ENCODE data around the gene TTC9.

TTC9 gene

DNA sequence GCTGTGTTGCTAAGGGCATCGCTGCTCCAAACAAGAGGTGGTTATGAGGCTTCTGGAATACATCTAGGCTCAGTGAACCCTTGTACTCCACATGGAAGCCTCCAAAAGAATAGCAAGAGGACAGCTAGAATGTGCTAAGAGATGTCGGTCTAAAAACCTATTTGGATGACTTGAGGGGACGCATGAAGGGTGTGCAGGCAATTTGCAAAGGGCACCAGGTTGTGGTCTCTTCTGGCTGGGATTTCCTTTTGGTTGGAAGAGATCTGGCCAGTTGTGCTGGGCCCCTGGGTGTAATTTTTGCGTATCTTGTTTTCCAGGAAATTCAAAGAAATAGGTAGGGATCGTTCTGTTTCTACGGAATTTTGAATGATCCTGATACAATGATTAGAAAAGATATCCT is 4.2 kb downstream of the TTC9 start:
- no peak for DNase-seq (ENCODE audit: low read depth in 2 of 2)

DNA sequence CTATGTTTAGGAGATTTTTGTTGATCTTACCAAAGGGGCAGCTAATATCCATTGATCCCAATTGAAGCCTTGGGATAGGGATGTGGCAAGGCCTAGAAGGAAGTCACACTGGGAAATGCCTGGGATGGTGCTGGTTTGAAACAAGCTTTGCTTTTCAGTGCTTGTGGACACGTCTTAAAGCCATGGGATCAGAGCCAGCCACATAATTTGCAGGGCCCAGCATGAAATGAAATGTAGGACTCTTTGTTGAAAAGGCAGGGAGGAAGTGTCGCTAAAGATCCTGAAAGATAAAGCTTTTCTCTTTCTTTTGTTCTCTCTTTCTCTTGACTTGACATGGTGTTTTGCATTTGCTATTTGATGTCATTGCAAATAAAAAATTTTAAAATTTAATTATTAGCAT is 5.0 kb downstream of the TTC9 start:
- no peak for DNase-seq (ENCODE audit: low read depth in 2 of 2)

DNA sequence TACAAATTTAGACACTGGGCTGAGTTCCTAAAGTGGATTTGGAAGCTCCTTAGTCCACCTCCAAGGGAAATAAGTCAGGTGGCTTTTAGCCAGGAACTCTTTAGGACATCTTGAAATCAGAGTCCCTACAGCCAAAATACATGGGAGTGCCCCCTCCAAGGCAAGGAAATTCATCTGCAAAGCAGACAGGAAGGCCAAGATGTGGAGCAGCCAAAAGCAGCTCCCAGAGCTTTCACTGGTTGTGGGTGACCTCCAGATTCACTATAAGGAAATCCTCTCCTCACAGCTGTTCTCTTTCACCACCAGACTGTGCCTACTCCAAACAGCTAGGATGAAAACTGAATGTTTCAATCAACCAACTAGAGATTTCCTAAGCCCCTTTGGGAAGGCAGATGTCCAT is 6.6 kb downstream of the TTC9 start:
- DNase-seq (ENCODE audit: low read depth in 2 of 2) = no peak

DNA sequence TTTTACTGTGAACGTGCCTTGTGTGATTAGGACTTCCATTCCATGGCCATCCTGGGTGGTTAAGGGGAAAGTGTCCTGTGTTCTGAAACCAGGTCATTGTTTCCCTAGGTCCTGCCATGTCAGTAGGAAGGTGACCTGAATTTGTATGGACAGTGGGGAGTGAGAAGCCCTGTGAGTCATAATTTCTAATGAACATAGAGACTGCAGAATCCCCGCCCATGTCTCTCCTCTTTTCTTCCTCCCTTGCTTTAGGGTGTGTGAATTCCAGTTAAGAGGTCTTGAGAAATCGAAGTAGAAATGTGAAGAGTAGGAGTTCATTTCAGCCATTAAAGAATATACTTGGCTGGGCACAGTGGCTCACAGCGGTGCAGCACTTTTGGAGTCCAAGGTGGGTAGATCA is 8.1 kb downstream of the TTC9 start:
- no peak for DNase-seq (ENCODE audit: low read depth in 2 of 2)

DNA sequence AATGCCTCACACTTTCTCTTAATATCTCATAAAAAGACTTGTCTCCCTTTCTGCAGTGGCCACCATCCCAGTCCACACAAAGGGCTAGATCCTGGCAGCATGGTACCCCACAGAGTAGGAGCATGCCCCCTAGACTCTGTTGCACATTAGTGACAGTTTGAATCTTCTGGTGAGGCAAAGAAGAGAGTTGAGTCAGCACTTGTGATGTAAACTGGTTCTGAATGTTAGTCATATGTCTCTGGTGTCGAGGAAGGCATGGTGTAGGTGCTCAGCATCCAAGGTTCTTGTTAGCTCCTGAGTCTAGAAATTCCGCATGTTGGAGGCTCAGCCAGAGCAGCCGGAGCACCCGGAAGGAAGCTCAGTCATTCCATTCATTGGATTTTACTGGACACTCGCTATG is 9.8 kb downstream of the TTC9 start:
- DNase-seq (ENCODE audit: low read depth in 2 of 2) = no peak

DNA sequence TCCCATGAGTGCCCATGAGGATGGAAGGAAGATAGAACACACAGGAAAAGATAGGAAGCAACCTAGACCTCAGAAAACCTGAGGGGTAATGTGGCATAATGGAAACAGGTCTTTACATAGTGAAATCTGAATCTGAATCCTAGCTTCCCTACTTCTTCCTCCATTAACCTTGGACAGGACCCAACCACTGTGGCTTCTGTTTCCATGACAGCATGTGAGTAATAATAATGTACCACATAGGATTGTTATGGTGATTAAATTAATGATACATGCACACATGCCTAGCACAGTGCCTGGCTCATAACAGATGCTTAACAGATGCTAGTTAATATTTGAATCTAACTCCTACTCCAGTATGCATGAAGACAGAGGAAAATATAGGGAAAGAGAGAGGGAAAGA is 11.2 kb downstream of the TTC9 start:
- no peak for DNase-seq (ENCODE audit: low read depth in 2 of 2)

DNA sequence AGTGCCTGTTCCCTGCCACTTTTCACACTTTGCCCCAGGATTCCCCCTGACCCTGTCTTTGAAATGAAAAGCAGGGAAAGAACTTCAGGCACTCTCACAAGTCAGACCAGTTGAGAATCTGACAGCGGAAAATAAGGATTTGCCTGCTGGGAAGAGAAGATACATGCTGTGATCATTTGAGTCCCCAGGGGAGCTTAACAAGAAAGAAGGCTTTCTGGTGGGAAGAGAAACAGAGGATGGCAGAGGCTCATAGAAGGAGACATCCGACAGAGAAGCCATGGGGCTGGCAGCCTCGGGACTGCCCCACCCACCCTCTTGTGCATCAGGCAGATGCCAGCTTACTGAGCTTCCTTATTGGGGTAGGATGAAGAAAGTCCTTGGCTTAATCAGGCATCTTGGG is 11.9 kb downstream of the TTC9 start:
- DNase-seq (ENCODE audit: low read depth in 2 of 2) = no peak

DNA sequence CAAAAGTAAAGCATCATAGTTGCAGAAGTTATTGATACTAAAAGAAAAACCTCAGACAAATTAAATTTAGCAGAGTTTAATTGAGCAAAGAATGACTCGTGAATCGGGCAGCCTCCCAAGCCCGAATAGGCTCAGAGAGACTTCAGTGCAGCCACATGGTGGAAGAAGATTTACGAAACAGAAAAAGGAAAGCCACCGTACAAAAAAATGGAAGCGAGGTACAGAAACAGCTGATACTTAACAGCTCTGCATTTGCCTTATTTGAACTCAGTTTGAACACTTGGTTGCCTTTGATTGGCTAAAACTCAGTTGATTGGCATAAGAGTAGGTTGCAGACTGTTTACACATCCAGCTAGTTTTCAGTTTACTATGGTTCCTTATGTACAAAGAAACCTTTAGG is 12.9 kb downstream of the TTC9 start:
- DNase-seq (ENCODE audit: low read depth in 2 of 2) = no peak

DNA sequence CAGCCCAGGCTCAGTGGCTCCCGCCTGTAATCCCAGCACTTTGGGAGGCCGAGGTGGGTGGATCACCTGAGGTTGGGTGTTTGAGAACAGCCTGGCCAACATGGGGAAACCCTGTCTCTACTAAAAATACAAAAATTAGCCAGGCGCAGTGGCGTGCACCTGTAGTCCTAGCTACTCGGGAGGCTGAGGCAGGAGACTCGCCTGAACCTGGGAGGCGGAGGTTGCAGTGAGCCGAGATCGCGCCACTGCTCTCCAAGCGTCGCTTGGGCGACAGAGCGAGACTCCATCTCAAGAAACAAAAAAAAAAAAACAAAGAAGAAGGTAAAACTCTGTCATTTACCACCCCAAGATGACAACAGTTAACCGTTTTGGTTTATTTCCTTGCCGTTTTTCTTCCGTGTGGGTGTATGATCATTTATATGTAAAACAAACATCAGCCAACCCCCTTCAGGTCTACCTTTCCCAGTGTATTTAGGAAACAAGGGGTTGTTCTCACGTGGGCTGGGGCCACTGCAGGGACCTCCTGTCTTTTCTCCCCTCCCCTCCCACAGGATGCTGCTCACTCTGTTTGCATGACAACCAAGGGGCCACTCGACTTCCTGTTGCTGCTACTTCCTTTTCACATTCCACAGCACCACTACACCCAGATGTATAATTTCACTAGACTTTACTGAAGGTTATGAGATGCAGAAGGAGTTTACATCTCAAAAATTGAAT is 13.6 kb downstream of the TTC9 start:
- peak; percentile 40 to 55 for DNase-seq (ENCODE audit: low read depth in 2 of 2)

DNA sequence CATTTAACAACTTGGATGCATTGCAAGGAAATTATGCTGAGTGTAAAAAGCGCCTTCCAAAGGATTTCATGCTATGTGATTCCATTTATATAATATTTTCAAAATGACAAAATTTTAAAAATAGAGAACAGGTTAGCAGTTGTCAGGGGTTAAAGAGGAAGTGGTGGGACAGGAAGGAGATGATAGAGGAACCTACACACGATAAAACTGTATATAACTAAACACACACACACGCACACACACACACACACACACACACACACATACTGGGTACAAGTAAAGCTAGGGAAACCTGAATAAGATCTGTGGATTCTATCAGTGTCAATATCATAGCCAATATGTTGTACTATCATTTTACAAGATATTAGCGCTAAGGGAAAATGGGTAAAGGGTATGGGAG is 17.2 kb downstream of the TTC9 start:
- DNase-seq (ENCODE audit: low read depth in 2 of 2) = no peak

DNA sequence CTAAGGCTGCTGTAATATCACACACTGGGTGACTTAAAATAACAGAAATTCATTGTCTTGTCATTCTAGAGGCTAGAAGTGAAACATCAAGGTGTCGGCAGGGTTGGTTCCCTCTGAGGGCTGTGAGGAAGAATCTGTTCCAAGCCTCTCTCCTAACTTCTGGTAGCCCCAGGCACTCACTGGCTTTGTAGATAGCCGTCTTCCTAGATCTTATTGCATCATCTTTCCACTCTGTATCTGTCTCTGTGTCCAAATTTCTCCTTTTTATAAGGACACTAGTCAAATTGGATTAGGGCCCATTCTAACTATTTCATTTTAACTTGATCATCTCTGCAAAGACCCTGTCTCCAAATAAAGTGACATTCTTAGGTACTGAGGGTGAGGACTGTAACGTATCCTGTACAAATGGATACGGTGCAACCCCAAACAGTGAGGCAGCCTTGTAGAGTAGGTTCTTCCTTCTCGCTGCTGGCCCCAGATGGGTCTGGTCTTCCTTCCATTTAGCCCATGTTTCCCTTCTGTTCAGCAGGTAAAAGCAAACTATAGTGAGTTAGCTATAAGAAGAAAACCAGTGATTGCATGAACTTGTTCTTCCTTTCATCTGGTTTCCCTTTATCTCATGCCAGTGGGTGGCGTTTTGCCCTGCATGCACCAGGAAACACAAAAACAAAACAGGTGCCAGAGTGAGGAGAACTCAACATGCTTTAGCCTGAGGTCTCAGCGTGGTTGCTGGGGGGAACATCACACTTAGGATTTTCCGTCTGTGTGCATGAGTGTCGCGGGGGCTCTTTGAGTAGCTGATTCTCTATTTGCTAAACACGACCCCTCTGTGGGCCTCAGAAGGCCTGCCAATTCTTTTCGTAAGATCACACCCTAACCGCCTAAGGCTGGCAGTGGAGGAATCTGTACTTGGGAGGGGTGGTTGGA is 19.5 kb downstream of the TTC9 start:
- DNase-seq (ENCODE audit: low read depth in 2 of 2) = peak in 1 of 2 donors; percentile 18

DNA sequence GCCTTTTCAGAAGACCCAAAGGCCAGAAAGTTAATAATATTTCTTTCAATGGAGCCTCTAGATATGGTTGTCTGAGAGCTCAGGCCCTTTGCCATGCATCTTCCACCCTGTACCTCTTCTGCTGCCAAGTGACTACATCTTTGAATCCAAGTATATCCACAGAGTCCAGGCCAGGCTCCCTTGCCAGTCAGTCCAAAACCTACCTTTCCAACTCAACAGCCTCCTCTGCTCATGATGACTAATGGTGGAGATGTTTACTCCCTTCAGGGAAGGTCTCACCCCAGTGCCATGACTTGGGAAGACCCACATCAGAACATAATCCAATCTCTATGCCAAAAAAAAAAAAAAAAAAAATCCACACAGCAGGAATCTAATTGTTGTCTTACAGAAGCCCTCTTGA is 20.4 kb downstream of the TTC9 start:
- no peak for DNase-seq (ENCODE audit: low read depth in 2 of 2)

DNA sequence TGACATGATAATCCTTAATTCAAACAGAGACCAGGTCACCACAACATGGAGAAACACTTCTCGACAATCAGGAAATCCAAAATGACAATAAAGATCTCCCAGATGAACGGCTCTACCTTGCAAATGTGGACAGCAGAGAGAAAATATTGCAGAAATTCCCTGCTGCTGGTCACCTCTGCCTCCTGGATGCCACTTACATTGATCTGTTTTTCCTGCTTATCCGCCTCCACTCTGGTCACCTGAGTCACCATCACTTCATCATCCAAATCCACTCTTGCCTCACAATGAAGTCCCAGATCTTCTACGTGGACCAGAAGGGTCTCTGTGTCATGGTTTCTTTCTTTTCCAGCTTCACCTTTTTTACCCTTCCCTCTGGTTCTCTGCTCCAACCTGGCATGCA is 21.1 kb downstream of the TTC9 start:
- no peak for DNase-seq (ENCODE audit: low read depth in 2 of 2)

DNA sequence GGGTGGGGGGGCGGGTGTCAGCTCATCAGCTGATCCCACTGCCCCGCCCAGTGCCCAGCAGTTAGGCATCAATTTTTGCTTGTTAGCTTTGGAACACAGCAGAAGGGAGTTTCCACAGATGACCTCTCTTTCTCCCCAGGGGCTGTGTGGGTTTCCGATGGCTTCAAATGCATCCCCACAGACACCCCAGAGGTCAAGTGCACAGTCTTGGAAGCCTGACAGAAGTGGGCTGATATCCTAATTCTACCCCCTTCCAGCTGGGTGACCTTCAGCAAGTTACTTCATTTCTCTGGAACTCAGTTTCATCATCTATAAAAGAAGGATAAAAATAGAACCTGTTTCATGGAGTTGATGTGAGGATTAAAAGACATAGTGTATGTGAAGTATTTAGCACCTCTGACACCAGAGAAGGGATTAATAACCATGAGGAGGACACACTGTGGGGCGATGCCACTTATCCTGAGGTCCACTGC is 22.0 kb downstream of the TTC9 start:
- DNase-seq (ENCODE audit: low read depth in 2 of 2) = no peak

DNA sequence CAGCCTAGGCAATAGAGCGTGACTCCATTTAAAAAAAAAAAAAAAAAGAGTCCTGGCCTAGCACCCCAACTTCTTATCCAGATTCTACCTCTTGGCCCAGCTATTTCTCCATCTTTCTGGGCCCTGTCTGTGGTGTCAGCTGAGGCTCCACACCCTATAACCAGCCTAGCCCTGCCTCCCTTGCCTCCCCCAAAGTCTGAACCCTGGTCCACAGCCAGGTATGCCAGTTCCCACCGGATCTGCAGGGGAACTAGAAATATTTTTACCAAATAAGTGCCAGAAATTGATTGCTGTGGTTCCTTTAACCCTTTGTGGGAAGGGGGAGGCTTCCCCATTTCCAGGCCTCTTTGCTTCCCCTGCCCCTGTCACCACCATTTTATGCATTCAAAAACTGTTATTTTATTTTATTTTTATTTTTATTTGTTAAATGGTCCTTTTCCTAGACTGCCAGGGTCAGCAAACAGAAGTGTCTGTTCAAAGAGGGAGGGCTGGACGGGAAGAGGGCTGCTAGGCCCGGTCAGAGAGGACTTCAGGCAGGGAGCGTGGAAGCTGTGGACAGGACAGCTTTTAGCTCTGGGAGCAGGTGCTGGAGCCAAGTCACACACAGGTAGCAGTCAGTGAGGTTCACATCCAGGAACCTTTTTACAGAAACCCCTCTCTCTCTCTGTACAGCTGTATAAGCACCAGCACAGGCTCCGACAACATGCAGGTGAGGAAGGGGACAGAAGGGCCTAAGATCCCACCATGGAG is 23.2 kb downstream of the TTC9 start:
- no peak for DNase-seq (ENCODE audit: low read depth in 2 of 2)

DNA sequence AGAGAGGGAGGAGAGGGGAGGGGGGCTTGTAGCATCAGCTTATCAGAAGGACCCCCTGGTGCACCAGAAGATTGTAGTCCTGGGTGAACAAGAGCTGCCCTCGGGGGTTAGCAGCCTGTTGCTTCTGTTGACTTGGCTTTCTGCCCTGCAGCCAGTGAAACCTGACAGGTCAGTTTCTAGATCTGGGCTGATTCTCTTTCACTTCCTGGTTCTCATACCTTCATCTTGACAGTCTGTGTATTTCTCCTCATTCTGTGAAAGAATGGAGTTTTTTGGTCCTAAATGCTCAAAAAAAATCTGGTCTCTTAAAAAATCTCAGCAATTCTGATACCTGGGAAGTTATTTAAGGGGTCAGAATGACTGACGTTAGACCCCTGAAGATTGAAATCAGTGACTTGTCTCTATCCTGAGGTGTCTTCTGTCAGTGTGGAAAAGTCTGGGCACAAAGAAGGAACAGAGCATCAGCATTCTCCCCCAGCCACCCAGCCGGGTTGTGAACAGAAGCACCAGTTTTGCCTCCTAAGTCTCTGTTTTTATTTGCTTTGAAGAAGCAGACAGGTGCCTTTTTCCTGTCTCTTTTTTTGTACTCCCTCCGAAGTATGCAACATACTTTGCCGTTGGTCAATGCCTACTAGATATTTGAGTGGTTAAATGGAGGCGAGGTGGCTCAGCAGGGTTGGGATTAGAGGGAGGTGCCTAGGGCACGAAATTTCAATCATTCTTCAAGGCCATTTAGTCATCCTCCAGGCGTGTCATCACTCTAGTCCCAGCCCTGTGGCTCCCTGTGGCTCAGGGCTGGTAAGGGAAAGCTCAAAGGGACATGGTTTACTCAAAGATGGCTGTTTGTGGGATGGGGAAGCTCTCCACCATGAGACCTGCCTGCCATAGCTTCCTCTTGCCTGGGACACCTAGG is 24.0 kb downstream of the TTC9 start:
- no peak for DNase-seq (ENCODE audit: low read depth in 2 of 2)

DNA sequence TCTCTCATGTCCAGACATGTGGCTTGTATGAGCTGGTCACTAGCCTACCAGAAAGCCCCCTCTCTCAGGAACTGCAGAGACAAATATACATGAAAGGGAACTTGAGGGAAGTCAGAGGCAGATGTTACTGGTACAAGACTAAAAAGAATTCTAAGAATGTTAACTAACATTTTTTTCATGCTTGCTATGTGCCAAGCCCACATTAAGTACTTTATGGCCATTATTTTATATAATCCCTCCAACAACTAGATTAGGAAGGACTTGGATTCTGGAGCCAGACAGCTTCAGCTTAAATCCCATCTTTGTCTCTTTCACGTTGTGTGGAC is 24.6 kb downstream of the TTC9 start:
- DNase-seq (ENCODE audit: low read depth in 2 of 2) = no peak

DNA sequence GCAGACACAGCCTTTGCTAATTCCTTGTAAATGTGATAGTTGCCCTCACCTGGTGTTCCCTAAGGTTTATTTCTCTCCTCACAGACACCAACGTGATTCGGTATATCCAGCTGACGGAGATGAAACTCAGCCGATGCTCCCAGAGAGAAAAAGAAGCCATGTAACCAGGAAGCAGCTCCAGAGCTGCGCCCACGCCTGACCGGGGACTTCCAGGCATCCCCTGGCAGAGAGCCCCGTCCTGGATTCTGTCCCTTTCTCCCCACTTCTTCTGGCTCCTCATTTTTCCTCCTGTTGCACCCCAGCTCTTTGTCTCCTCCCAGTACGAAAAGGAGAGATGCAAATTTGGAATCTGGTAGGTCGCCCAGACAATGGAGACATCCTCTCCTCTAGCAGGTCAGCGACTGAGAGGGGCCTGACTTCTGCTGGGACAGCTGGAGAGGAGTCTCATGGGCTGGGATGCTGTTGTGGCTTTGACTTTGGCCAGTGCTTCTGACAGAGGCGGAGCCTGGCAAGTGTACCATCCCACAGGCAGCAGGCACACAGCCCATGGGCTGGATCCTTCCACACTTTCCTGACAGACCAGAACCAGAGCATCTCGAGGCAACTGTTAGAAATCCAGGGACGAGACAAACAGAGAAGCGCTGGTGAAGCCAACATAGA is 29.4 kb downstream of the TTC9 start:
- DNase-seq (ENCODE audit: low read depth in 2 of 2) = no peak

DNA sequence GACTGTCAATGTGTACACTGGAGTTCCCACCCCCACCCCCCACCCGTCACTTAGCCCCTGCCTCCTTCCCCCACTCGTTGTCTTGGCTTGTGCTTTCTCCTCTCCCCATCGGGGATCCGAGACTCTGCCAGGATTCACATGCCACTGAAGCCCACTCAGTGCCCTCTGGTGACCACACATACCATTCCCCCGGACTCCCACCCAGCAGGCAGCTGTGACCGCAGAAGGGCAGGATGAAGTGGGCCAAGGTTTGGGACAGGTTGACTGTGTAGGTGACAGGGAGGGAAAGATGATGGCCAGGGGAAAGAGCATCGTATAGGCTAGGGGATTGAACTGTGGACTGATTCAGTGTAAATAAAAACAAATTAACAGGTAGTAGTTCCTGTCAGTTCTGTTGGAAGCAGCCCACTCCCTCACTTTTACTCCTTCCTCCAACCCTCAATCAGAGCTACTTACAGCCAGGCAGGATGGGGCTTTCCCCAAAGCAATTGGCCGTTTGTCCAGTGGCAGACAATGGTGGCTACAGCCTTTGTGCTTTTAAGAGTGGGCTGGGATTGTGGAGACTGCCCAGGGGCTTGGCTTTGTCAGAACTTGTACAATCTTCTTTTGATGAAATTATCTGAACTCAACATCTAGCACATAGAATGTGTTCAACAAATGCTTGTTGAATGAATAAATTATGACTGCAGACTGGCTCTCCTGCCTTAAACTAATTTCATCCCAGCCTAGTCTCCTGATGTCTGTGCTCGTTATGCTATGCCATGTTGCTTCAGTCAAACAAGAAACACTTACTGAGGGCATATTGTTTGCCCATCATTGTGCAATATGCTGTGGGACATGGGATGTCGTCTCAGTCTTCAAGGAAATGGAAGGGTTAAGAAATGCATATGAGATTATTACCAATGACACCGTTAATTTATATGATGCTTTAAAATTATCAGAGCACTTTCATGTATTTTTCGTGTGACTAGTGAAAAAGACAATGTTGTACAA is 30.2 kb downstream of the TTC9 start:
- no peak for DNase-seq (ENCODE audit: low read depth in 2 of 2)

DNA sequence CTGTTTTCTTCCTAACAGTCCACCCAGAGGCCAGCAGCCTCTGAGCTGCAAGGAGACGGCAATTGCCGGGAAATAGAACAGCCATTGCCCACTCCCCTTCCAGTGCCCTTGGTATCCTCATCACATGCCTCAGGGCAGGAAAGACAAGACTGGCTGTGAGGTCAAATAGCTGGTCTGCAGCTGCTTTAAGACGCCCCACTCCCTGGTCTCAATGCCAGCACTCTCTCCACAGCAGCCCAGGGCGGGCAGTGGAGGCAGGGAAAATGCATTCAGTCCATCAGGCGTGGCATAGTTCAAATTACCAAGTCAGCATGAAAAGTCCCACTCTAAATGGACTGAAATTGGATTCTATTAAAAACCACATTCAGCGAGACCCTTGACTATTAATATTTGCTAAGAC is 35.6 kb downstream of the TTC9 start:
- DNase-seq (ENCODE audit: low read depth in 2 of 2) = no peak
